Activated T-cell treated with anti-CD3 and anti-CD28 coated beads, Interleukin-2, amount 50 U/mL, for 48 hours (primary cell): ENCODE measurements around the gene ATOSB.

Experiments used
- DNase-seq, 2 experiments: peaks; one replicate each; pipeline ENCODE4 v3.0.0-alpha.2; 2020

The ATOSB gene

DNA sequence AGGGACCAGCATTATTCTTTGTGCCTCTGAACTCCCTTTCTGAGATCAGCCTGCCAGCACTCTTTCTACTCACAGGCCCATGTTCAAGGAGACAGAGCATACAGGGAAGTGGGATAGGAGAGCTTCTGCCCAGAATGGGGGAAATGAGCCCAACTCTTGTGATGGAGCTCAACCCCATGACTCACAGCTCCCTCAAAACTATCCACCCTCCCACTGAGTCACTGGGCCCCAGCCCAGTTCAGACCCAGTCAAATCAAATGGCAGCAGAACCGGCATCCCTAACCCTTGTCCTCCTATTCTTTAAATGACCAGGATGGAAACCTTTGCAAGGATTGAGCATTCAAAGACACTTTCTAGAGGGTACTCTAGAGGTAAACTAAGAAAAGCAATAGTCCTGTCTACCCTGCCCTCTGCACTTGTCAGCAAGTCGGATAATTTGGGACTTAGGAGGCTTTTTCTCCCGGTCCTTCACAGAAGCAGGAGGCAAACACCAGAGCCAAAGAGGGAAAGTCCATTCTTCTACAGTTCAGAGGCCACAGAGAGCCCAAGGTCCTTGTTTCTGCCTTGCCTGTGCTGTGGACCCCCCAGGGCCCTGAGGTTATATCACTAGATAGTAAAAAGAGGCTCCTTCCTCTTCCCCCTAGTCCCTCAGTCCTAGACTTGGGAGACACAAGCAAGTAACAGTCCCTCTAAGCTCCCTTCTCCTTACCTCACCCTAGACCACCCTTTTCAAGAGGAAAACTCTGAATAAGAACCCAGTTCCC is 3.2 kb downstream of the ATOSB start:
- DNase-seq, result peak in 1 of 2 experiments; percentile 26

DNA sequence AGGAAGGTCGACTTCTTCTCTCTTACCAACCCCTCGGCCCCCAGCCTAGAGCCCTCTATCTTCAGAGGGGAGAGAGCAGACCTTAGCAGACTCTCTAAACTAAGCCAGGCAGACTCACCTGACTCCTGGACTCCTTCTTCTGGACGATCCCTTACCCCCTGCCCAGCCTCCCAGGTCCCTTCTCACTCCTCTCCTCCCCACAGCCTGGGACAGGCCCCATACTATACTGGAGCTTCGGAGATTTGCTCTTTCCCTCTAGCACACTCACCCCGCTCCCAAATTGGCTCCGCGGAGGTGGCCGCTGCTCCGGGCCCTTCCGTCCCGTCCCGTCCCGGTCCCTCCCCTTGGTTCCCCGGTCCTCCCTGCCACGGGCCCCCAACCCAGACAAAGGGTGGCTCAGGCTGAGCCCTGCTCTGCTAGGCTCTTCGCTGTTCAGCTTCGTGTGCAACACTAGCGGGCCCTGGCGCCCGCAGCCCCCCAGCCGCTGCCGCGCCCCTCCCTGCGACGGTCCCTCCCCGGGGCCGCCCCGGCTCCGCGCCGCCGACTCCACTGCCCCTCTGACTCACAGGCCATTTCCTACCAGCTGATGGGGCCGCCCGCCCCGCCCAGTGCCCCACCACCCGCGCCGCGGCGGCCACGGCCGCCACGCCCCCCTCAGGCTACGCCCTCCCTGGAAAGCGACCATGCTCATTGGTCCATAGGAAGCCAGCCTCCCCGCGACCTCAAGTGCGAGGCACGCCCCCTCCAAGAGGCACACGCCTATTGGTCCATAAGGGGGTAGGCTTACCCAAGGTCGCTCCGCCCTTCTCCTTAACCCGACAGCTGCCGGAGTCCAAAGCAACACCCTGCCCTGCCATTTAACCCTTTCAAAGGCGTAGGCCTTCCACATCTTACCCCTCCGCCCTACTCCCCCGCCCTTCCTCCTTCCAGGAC is 4.4 kb downstream of the ATOSB start:
- DNase-seq, result peak; percentile 95 to 97

DNA sequence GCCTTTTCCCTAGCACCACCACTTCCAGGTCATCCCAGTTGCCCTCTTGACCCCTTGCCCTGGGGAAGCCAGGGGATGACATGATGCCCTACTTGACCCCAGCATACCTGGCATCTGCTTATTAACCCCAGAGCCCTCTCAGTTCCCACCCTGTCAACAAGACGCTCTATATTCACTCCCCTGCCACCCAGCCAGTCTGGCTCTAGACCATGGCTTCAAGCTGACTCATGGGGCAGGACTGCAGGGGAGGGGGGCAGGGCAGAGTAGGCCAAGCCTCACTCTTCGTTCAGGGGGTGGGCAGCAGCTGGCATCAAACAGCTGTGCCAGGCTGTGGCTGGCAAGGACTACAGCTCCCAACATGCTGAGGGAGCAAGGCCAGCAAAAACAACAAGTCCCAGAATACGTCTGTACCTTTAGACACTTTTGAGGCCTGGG is 5.3 kb downstream of the ATOSB start:
- peak in 1 of 2 experiments; percentile 22 for DNase-seq

DNA sequence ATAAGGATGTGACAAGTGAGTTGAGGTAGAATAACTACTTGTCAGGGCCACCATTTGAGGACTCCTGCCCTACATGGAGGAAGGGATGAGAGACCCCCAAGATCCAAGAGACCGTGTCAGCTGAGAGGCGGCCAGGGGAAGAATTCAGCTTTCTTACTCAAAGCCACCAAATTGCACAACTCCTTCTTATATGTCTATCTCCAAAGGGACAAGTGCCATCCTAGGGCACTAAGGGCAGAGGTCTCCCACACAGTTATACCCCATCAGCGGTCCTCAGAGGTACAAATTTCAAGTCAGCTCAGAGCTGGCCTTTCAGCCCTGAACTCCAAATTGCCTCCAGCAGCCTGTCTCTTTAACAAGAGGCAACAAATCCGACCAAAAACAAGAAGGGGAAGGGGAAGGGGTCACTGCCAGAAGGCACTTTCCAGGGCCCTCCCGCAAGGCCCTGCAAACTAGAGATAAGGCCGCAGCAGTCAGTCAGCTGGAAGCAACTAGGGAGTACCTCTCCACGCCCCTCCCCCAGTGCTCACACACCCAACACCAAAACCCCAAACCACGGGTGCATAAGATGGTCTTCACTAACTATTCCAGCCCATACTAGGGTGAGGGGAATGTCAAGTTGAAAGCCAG is 6.6 kb downstream of the ATOSB start:
- peak in 1 of 2 experiments; percentile 11 for DNase-seq

DNA sequence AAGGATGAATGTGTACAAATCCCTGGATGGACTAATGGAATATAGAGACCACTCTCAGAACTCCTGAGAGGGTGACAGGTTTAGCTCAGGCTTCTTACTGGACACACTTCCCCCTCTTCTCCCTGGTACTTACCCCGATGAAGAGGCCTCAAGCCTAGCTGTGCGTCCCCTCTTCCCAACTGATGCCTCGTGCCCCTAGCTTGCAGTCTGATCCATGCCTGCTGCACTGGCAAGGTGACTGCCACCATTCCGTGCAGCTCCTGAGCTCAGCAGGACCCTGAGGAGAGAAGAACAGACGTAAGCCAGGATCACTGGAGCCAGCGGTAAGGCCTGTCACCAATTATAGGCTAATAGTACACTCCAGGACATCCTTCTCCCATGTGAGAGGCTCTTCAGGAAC is 7.2 kb downstream of the ATOSB start:
- DNase-seq, result no peak

DNA sequence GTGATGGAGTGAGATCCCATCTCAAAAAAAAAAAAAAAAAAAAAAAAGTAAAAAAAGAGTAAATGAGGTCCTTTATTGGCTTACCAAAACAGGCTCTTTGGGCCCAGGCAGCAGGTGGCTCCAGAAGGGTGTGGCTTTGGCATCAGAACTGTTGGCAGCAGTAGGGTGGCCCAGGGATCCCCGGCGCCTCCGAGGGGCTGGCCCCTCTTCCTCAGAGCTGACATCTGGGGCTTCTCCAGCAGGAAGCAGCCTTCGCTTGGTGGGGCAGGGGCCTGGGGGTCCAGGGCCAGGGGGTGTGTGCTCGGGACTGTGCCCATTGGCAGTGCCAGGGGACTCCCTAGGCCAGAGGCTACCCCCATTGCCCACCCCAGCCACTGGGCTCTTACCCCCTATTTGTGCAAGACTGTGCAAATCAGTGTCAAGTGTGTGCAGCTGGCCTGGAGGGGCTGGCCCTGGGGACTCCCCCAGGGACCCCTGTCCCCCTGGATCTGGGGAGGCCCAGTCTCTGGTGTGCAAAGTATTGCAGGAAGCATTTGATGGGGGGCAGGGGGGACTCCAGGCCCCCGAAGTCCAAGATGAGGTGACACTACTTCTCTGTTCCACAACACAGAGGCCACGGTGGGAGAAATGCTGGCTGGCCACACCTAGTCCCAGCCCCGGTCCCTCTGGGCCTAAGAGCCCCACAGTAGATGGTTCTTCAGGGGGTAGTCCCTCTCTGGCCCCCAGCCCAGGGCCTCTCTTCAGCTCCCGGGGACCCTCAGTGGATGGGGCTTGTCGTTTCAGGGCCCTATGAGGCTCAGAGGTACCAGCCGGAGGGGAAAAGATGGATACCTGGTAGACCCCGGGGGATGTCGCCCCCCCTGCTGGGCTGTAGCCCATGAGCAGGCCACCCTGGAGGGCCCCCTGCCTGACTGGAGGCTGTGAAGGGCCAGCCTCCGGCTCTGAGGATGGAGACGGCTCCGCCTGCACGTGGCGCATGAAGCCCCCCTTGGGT is 8.1 kb downstream of the ATOSB start:
- peak in 1 of 2 experiments; percentile 13 for DNase-seq

DNA sequence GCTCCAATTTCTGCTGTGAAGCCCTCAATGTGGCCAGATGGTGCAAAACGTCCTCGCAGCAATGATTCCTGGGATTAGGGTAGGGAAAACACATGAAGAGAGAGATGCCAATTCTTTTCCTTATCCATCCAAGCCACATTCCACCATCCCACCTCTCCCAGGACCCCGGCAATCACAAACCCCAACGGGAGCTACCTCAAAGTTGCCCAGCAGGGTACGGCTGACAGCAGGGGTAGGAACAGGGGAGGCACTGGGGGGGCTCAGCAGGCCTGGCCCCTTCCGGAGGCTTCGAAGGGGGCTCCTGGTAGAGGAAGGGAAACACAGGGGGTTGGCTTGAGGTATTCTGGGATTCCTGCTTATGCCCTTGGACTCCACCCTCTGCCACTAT is 9.3 kb downstream of the ATOSB start:
- no peak for DNase-seq

DNA sequence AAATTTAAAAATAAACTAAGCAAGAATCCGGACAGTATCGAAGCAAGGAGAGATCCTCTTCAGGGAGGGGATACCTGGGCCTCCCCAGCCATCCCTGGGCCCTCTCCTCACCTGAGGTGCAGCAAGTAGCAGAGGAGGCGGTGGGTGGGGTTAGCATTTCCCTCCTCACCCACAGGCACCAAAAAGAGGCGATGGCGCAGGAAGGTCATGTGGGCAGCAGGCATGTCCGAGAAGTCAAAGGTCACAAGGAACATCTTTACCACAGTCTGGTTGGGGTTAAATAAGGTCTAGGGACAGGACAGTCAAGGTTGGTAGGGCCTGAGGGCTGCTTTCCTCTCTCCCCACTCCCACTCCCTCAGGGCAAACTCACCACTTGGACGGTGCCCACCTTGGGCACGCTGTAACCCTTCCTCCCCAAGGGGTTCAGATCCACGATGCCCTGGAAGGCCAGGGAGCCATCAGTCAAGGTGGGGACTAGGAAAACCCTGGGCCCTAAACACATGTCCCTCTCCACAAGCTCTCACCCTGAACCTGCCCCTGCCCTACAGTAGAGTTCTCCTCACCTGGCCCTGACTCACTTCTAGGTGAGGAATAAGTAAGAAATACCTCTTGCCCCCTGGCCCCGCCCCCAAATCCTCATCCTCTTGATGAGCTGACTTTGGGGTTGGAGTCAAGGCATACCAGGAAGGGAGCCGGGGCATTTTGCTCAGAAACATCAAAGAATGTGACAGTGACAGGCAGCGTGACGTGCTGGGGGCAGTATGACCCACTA is 9.9 kb downstream of the ATOSB start:
- no peak for DNase-seq

DNA sequence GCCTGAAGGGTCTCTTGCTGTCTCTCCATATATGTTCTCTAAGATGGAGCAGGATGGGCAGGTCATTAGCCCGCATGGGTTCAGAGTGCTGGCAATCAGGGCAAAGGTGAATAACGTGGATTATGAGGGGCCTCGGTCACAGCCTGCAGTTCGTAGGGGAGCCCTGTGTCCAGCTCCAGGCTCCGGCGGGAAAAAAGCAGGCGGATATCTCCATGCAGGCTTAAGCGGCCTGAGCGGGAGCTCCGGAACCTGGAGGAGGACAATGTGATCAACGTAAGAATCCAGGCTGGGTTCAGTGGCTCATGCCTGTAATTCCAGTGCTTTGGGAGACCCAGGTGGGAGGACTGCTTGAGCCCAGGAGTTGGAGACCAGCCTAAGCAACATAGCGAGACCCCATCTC is 10.5 kb downstream of the ATOSB start:
- no peak for DNase-seq

DNA sequence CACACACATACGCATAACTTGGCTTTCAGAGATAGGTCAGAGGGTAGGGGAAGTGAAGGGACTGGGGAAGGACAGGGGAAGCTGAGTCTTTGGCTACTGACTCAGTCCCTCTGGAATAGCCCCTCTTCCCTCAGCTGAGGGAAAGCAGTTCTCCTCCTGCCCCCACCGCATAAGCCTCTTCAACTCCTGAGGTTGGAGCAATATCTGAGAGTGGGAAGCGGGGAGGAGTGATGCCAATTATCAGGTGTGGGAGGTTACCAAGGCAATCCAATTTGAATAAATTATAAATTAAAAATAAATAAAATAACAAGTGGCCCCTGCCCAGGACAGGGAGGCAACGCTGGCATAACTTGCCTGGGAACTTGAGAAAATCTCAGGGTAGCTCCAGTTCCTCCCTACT is 11.1 kb downstream of the ATOSB start:
- DNase-seq, result no peak

DNA sequence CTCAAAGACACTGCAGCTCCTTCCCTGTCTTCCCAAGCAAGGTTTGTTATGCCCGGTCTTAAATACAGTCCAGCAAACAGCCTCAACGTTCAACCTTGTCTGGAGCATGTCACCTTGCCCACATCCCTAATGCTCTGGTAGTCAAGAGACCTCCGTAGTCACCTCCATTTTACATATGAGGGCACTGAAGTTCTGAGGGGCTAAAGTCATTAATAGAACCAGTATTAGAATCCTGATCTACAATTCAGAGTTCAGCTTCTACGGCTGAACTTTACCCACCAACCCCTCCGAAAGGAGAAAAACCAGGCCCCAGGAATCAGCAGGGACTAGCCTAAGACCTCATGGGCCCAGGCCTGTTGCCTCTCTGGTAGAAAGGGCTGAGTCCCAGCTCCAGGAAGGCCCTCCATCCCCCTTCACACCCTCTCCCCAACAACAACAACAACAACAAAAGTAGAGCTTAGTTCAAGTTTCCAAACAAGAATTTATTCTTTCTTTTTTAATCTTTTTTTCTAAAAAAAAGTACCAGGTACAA is 11.9 kb downstream of the ATOSB start:
- DNase-seq, result no peak

DNA sequence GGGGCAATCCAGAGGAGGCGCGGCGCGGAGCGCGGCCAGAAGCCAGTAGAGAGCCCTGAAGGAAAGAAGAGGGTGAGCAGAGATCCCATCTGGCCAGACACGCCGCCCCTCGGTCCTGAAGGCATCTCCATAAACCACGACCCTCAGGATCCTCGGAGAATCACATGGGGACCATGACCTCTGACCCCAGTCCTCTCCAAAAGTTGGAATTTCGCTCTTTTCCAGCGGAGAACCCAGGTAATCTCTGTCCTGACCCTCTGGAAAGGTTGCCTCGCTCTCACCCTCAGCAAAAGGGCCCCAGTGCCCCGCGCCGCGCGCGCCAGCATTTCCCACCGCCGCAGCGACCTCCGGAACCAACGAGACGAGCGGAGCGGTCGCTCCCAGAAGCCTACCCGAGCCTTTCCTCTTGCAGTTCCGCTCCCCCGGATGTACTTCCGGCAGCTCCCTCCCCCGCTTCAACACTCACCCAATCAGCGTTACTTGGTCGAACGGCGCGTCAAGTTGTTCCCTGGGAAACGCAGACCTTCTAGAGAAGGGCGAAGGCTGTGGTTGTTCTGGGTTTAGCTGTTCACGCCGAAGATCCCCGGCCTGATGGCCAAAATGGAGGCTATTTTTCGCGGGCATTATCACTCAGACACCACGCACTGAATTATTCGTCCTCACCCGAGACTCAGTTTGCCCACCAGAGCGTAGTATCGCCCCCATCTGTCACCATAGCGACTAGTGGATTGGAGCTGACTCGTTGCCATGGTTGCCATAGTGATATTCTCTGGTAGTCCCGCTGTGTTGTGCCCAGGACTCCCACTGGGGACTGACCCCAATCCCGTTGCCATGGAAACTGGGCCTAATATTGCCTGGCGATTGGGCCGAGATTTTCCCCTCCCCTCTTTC is 12.6 kb downstream of the ATOSB start, which contains the start of gene STOML2:
Gene STOML2 (minus strand): TSS at position 363 of the 891 bp plus-strand sequence. CDS start 37 bp downstream, at position 326.
- peak; percentile 91 to 92 for DNase-seq

DNA sequence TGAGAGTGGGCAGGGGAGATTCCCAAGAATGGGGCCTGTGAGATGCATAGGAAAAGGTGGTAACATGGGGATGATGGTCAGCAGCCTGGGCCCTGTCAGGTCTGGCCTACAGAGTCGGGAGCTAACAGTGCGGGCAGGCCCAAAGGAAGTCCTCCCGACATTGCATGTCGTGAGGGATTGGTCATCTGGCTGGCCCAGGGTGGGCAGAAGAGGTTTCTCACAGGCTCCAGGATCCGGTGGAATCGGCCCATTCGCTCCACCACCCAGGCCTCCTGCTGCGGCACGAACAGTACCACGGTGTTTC is 13.2 kb downstream of the ATOSB start:
- peak in 1 of 2 experiments; percentile 42 for DNase-seq

DNA sequence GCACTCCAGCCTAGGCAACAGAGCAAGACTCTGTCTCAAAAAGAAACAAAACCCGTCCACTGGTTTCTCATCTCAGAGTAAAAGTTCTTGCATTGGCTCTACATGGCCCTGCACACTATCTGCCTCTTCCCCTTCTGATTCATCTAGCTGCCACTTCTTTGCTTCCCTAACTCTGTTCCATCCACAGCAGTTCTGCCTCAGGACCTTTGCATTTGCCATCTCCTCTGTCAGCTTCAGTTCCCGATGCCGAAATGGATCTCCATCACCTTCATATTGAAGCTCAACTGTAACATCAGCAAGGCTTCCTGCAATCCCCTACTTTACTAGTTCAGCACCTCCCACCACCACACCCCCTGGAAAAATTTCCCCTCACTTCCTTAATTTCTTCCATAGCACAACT is 18.1 kb downstream of the ATOSB start:
- no peak for DNase-seq

DNA sequence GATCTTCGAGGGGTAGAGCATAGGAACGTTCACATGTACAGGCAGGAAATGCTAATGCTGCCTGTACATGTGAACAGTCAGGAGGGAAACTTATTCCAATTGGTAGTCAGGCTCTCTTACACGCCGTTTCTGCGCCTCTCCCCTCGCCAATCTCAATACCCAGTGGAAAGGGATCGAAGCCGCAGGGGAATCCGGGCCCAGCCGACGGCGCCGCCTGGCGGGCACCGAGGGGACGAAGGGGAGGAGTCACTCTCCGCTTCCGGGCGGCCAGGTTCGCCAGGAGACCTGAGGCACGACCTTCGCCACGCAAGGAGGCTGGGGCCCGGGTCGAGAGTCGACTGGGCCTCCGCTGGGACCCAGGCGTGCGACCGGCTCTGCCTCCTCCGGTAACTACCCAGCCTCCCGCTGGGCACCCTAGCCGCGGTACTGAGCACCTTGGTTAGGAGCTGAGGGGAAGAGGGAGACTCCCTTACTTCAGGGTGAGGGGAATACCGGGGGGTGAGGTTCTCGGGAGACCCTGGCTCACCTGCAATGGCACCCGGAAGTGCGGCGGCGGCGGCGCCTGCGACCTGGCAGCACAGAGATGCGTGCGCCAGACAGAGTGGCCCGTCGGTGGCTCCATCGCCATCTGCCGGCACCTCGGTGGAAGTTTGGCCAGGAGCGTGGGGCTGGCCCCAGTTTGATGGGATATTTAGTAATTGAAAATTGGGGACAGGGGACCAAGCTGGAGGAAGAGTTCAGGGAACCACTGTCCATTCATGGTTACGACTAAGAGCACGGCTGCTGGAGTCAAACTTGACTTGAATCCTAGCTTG is 19.4 kb downstream of the ATOSB start, which contains the start of gene PIGO:
Gene PIGO (minus strand): TSS at position 557 of the 815 bp plus-strand sequence. CDS start 1,026 bp downstream, outside the sequence.
- peak; percentile 94 to 95 for DNase-seq

DNA sequence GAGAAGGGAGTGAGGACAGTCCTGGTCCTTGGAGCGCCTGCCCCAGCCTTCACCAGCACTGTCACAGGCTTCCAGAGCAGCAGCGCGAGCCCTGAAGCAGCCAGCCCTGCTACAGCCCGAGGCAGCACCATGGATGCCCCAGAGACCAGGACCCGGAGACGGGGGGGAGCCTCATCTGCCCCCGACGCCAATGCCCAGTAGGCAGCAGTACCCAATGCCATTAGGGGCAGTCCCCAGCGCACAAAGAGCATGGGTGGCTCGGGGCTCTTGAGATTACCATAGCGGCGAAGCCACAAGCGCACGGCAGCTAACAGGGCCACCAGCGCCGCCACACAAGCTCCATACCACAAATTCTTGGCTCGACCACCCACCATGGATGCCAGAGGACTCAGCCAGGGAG is 24.1 kb downstream of the ATOSB start:
- DNase-seq, result no peak

DNA sequence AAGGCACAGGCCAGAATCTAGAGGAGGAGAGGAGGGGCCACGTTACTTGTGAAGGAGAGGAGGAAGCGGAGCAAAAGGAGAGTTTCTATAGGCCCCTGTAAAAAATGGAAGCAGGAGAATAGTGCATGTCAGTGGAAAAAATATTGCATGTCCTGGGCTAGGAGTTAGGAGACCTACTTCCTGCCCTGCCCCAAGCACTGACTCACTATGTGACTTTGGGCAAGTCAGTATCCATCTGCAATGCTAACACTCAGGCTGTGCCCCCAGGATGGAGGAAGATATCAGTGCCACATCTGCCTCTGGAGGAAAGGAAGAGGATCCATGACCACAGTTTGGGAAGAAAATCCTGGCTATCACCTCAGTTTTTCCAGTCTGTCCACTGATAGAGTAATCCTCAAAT is 26.2 kb downstream of the ATOSB start:
- DNase-seq, result no peak

DNA sequence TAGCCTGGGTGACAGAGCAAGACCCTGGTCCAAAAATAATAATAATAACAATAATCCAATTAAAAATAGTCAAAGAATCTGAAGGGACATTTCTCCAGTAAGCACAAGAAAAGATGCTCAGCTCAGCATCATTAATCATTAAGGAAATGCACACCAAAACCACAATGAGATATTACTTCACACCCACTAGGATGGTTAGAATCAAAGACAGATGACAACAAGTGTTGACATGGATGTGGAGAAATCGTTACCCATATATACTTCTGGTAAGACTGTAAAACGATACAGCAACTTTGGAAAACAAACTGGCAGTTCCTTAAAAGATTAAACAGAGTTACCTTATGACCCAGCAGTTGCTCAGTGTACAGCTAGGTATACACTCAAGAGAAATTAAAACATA is 30.6 kb downstream of the ATOSB start:
- DNase-seq, result no peak
